AG09309 (cell line): ENCODE measurements around the gene STK32A.
A peak's percentile ranks its signal among the peaks of the same experiment; 100 is the strongest.

ENCODE experiments used
- DNase-seq: peaks from one replicate; pipeline ENCODE4 v3.0.0-alpha.2; 2010; ENCODE audit warnings: low read depth
- H3K4me3 ChIP-seq: 2 replicates; pipeline ENCODE4 v1.5.1; 2011; ENCODE audit warnings: mild to moderate bottlenecking, low read depth, low read length, moderate library complexity; ENCODE audit not compliant: control insufficient read depth
- CTCF ChIP-seq: IDR thresholded peaks from 2 replicates; pipeline ENCODE4 v1.5.1; 2011; ENCODE audit warnings: mild to moderate bottlenecking, low read depth, low read length, inconsistent platforms; ENCODE audit not compliant: insufficient read depth, control insufficient read depth; ENCODE audit errors: missing control alignments

The STK32A gene

GRCh38 chr5:147391781-147392180 is 157.0 kb downstream of the STK32A start:
- DNase-seq, result peak; percentile 62
- TF ChIP-seq CTCF, result peak; percentile 69
- no peak overlapping the region for H3K4me3 ChIP-seq

- no peak for DNase-seq
- no peak overlapping the region for H3K4me3 ChIP-seq
- TF ChIP-seq CTCF, result peak; percentile 21
Measured at GRCh38 chr5:147393874-147394672, 159.2 kb downstream of the STK32A start.

GRCh38 chr5:147396070-147396823 is 161.4 kb downstream of the STK32A start:
- no peak for TF ChIP-seq CTCF
- no peak overlapping the region for H3K4me3 ChIP-seq

GRCh38 chr5:147397616-147398015 is 162.8 kb downstream of the STK32A start:
- no peak overlapping the region for H3K4me3 ChIP-seq
- no peak for TF ChIP-seq CTCF
- DNase-seq, result no peak

More at GRCh38 chr5:147396070-147396823, 161.4 kb downstream of the STK32A start:
- no peak for DNase-seq

DNA sequence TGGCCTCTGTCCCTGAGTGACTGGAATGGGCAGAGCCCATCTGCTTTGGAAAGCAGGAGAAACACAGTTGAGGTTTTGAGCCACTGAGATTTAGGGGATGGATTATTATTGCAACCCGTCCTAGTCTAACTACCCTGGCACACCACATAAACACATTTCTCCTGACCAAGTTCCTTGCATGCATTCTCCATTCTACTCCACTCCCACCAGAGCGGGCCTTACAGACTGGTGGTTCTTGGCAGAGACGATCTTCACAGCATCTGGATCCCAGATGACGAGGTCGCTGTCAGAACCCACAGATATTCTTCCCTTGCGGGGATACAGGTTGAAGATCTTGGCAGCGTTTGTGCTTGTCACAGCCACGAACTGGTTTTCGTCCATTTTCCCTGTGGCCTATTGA is 164.0 kb downstream of the STK32A start:
- DNase-seq, result peak; percentile 59
- H3K4me3 ChIP-seq, result no peak overlapping the region
- no peak for TF ChIP-seq CTCF

DNA sequence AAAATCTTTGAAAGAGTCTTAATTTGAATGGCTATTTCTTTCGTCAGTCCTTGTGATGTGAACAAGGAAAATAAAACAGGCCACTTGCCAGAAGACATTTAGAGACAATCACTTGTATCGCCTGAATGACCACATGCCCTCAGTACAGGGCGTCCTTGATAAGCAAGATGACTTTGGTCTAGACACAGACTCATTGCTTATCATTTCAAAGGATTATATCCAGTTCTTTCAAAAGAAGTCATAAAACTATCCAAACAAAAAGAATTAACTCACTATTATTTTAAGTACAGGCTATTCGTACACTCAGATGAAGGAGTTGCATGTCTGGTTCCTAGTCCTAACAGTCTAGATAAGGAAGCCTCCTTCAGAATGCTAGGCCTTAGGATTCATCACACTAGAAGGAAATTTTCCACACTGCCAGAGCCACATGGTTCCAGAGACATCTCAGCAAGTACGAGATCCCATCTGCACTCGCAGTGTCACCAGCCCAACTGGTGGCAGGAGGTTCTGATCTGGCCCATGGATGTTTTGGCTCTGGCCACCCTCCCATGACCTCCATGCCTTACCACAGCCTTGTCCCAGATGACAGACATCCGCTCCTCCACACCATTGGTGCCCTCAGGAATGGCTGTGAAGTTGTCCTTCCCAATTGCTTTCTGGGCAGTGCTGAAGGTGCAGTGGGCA is 165.4 kb downstream of the STK32A start:
- TF ChIP-seq CTCF, result no peak
- DNase-seq, result no peak
- H3K4me3 ChIP-seq, result no peak overlapping the region
